ENCODE results near the gene SCARB1.

The SCARB1 gene

DNA sequence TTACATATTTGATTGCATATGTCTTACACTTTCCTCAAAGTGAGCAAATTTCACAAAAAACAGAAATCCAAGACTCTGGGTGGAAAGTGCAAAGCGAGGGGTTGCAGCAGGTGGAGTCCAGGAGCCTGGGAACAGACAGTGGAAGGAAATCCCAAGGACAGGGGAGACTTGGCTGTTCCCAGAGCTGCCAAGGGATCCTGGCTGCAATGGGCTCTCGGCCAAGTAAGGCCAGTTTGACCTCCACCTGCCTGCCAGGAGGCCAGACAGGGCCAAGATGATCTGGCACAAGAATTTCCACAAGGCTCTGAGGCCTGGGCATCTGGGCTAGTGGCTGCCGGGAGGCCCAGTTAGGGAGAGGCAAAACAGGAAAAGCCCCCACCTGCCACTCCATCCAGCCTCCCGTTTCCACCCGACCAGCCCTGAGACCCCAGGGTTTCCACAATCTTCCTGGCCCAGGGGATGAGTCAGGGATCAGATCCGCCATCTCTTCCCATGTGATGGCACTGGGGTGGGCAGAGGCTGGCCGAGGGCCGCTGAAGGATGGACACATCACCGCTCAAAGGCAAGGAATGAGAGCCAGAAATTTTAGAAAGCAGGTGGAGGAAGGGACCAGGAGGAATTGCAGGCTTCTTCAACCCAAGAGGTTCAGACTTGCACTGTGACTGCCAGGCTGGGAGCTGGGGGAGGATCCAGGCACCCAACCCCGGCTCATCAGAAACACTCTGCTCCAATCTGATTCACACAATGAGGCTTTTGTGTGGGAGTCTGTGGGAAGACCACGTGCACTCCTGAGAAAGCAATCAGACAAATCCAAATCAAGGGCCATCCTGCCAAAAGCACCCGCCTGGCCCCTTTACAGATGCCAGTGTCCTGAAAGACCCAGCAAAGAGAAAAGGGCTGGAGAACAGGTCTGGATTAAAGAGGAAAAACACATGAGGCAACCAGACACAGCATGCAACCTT lies 16.3 kb downstream of the SCARB1 start:
- no peak overlapping the region for H3K4me3 ChIP-seq (replicated peaks; ENCODE audit: low read depth, low read length)
- TF ChIP-seq CTCF (IDR thresholded peaks at IDR 0.05; ENCODE audit: low read length, missing control alignments): no peak
- DNase-seq (ENCODE audit: low read depth): peak; percentile 77

GRCh38 chr12:124844411-124845397 lies 19.0 kb downstream of the SCARB1 start:
- DNase-seq (ENCODE audit: low read depth): no peak
- H3K4me3 ChIP-seq (replicated peaks; ENCODE audit: low read depth, low read length): no peak overlapping the region
- TF ChIP-seq CTCF (IDR thresholded peaks at IDR 0.05; ENCODE audit: low read length, missing control alignments): no peak

GRCh38 chr12:124842800-124843510 lies 20.7 kb downstream of the SCARB1 start:
- TF ChIP-seq CTCF (IDR thresholded peaks at IDR 0.05; ENCODE audit: low read length, missing control alignments): no peak
- H3K4me3 ChIP-seq (replicated peaks; ENCODE audit: low read depth, low read length): no peak overlapping the region
- no peak for DNase-seq (ENCODE audit: low read depth)

DNA sequence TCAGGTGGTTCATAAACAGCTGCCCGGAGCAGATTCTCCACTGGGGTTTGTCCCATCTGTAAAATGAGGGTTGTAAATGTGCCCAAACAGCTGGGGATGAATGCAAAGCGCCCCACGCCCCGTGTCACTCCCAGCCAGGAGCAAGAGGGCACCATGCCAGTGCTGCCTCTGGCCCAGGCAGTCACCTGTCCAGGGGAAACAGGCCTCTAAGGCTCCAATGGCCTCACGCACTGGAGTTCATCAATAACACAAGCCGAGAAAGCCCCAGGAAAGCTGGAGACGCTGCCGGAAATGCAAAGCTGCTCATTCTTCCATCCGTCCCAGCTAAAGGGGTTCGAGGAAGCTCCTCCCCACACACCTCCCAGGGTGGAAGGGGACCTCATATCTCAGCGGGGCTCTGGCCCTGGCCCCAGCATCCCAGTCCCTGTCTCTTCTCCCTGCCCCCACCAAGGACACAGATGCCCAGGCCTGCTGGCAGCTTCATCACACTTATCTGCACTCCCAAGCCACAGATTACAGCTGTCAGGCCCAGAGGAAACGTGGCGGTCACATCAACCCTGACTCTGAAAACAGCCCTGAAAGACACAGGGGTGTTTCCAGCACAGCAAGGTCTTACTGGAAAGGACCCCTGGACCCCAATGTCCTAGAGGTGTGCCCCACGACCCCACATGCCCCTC lies 21.5 kb downstream of the SCARB1 start:
- TF ChIP-seq CTCF (IDR thresholded peaks at IDR 0.05; ENCODE audit: low read length, missing control alignments): no peak
- no peak for DNase-seq (ENCODE audit: low read depth)
- H3K4me3 ChIP-seq (replicated peaks; ENCODE audit: low read depth, low read length): no peak overlapping the region

GRCh38 chr12:124841558-124841945 lies 22.1 kb downstream of the SCARB1 start:
- DNase-seq (ENCODE audit: low read depth): no peak
- no peak for TF ChIP-seq CTCF (IDR thresholded peaks at IDR 0.05; ENCODE audit: low read length, missing control alignments)
- H3K4me3 ChIP-seq (replicated peaks; ENCODE audit: low read depth, low read length): no peak overlapping the region
